NCI-H1105 treated with DMSO at 0.1 percent for 48 hours (cell line): ENCODE data around the gene IFNA16.
"Not testable (repeated sequence)": the region's sequence is repeated elsewhere in the genome, so short reads cannot be mapped to it uniquely, and the experiment has no call there.

Experiments
- DNase-seq: peaks from one replicate; lab custom pipeline; 2025; lab: John Stamatoyannopoulos, UW

IFNA16 gene

GRCh38 chr9:21194867-21195776 lies 22.0 kb downstream of the IFNA16 start:
- not testable (repeated sequence) for DNase-seq

- DNase-seq, result not testable (repeated sequence)
Measured at GRCh38 chr9:21187487-21187886, 29.6 kb downstream of the IFNA16 start, which contains the start of gene IFNA4. Gene IFNA4, minus strand, starts transcription at chr9:21187587. Its CDS starts 56 bp downstream, at chr9:21187531.

DNA sequence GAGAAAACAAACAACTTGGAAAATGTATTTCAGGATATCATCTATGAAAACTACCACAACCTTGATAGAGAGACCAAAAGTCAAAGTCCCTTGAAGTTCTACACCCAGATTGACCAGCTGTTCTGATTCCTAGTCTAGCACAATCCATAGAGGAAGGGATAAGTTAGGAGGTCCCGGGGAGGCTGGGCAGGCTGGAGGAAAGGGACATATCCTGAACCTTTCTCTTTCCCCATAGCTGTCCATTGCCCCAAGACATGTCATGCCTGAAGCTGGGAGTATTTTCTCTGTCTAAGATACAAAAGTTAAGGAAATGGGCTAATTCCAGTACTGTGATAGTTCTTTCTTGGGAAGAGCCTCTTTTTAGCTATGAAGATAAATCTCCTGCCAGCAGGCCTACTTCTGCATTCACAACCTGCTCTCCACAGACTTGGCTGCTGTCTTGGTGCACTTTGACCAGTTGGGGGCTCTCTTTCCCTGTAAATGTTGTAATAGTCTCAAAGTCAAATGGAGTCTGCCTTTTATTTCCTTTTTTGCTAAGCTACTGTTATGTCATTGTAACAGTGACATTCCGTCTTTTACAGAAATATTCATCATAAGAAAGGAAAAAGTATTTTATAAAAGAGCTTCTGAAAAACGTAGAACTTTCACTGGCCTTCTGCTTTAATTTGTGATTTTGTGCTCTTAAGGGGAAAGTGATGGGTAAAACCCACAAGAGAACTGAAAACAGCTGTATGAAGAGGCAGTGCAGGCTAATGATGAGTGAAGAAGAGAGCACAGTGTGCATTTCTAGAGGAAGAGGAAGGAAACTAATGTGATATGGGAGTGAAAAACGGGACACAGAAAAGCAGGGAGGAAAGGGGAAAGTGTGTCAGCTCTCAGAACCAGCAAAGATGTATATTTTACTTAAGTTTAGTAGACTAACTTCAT lies 34.0 kb downstream of the IFNA16 start:
- DNase-seq, result not testable (repeated sequence)

DNA sequence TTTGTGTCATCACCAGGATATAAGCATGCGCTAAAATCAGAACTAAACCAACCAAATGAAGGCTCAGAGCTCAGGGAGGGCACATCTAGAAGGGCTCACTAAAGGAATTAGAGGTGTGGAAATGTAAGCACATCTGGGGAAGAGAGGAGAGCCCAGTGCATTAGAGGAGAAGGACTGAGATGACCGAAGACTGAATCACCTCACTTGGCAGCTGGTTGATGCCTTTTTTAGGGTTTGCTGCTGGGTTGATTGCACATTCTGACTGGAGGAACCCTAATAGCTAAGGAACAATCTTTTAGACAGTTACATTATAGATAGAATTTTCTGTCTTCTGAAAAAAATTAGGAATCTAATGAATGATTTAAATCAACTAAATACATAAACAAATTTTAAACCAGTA lies 42.4 kb downstream of the IFNA16 start:
- no peak for DNase-seq

GRCh38 chr9:21172156-21172555 lies 45.0 kb downstream of the IFNA16 start:
- DNase-seq, result no peak

DNA sequence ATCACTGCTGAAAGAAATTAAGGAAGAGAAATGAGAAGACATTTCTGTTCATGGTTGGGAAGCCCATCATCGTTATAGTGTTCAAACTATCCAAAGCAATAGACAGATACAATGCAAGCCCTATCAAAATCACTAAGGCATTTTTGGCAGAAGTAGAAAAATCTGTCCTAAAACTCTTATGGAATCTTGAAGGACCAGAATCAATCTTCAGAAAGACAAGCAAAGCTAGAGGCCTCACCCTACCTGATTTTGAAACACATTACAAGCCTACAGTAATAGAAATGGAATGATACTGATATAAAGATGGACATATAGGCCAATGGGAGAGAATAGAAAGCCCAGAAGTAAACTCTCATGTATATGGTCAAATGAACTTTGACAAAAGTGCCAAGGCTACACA lies 45.8 kb downstream of the IFNA16 start:
- no peak for DNase-seq

- DNase-seq, result not testable (repeated sequence)
Measured at GRCh38 chr9:21166560-21166959, 50.6 kb downstream of the IFNA16 start, which contains the start of gene IFNA21. Gene IFNA21, minus strand, starts transcription at chr9:21166660. Its CDS starts 48 bp downstream, at chr9:21166612.
